Hepatocyte (in vitro differentiated cells): ENCODE results near the gene SHISAL2A. TPM values are rescaled to one million over a fixed set of nuclear protein-coding genes. Genes with fewer than 3 reads are reported as not detected.

Experiments
- DNase-seq: peaks from one replicate; pipeline ENCODE4 v3.0.0-alpha.2; 2016; ENCODE audit warnings: low spot score
- H2AFZ ChIP-seq: fragments of 200-600 bp; sonication (generic); 2 replicates; pipeline ENCODE4 v1.6.0; 2016; ENCODE audit warnings: antibody characterized with exemption, mild to moderate bottlenecking
- H3K27ac ChIP-seq: fragments of 200-600 bp; sonication (generic); 2 replicates; pipeline ENCODE4 v1.5.1; 2016; ENCODE audit warnings: mild to moderate bottlenecking
- H3K27me3 ChIP-seq: fragments of 200-600 bp; sonication (generic); 2 replicates; pipeline ENCODE4 v1.6.1; 2016
- H3K36me3 ChIP-seq: fragments of 200-600 bp; sonication (generic); replicated peaks from 2 replicates; pipeline ENCODE4 v1.5.1; 2016; ENCODE audit warnings: low read depth; ENCODE audit not compliant: insufficient read depth
- H3K4me1 ChIP-seq: fragments of 200-600 bp; sonication (generic); 2 replicates; pipeline ENCODE4 v1.5.1; 2016; ENCODE audit warnings: mild to moderate bottlenecking, moderate library complexity; ENCODE audit not compliant: insufficient read depth
- H3K4me2 ChIP-seq: fragments of 200-600 bp; sonication (generic); 2 replicates; pipeline ENCODE4 v1.6.0; 2016
- H3K4me3 ChIP-seq: fragments of 200-600 bp; sonication (generic); 2 replicates; pipeline ENCODE4 v1.5.1; 2016; ENCODE audit warnings: mild to moderate bottlenecking
- H3K79me2 ChIP-seq: fragments of 200-600 bp; sonication (generic); 2 replicates; pipeline ENCODE4 v1.6.0; 2017; ENCODE audit warnings: mild to moderate bottlenecking
- H3K9me2 ChIP-seq: fragments of 200-600 bp; sonication (generic); replicated peaks from 2 replicates; pipeline ENCODE4 v1.6.0; 2017; ENCODE audit warnings: mild to moderate bottlenecking; ENCODE audit not compliant: insufficient read depth
- H3K9me3 ChIP-seq: fragments of 200-600 bp; sonication (generic); 2 replicates; pipeline ENCODE4 v1.5.1; 2016; ENCODE audit warnings: low read depth, mild to moderate bottlenecking
- H4K20me1 ChIP-seq: fragments of 200-600 bp; sonication (generic); 2 replicates; pipeline ENCODE4 v1.6.0; 2016; ENCODE audit warnings: mild to moderate bottlenecking; ENCODE audit not compliant: insufficient read depth, poor library complexity, severe bottlenecking
- EZH2 ChIP-seq: fragments of 200-600 bp; sonication (generic); IDR thresholded peaks from 2 replicates; pipeline ENCODE4 v1.6.1; 2016; ENCODE audit warnings: antibody characterized with exemption, mild to moderate bottlenecking, borderline replicate concordance
- EZH2phosphoT487 ChIP-seq: fragments of 200-600 bp; sonication (generic); IDR thresholded peaks from one replicate; pipeline ENCODE4 v1.6.1; 2018; ENCODE audit warnings: antibody characterized with exemption, mild to moderate bottlenecking, low read depth, moderate library complexity; ENCODE audit not compliant: unreplicated experiment, severe bottlenecking
- WGBS: methylation state at CpG from one replicate; pipeline ENCODE4 v1.1.6; 2016; ENCODE audit warnings: low lambda C conversion rate; ENCODE audit errors: missing lambda C conversion rate; 5-methylcytosine and 5-hydroxymethylcytosine counted together
- polyA plus RNA-seq: library from polyadenylated mRNA; unstranded; fragments of >200 nt; fragmentation: Nextera tagmentation; extraction: Ambion mirVana; gene quantifications from 2 replicates; pipeline ENCODE4 v1.2.1, GENCODE V29; 2016
- total RNA-seq: library from RNA; depleted of rRNA; stranded (reverse); fragments of >200 nt; gene quantifications from 2 replicates; pipeline ENCODE4 v1.2.3, GENCODE V29; 2014
- TF ChIP-seq, protein P1 (sequence below): fragments of 200-600 bp; sonication (generic); IDR thresholded peaks from 2 replicates; pipeline ENCODE4 v1.5.1; 2016; ENCODE audit warnings: antibody characterized with exemption, mild to moderate bottlenecking; ENCODE audit not compliant: poor library complexity

SHISAL2A gene
- 0.47 and 1.5 TPM in 2 replicates for total RNA-seq
- 0.89 and 0.97 TPM in 2 replicates for polyA plus RNA-seq

DNA sequence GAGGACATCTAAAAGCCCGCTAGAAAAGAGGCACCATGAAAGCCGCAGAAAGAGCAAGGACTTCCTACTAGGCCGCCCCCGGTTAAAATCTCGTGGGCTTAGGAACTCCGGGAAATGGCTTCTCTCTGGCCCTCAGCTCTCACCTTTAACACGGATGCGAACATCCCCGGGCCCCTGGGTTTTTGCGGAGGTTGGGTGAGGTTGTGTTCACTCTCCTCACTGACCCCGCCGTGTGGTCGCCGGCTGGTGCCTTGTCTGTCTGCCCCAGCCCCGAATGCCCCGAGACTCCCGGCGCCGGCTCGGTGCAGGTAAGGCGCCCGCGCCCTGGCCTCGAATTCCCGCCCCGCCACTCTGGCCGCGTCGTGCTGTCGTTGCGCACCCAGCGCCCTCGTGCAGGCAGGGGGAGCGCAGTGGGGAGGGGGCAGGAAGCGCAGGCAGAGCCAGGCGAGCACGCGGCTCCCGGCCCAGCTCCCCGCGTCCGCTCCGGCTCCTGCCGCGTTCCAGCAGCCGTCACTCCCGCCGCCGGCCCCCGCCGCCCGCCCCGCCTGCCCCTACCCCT, at the start of gene SHISAL2A:
Gene SHISAL2A, plus strand, starts transcription at position 437 of the 559 bp plus-strand sequence. CDS start 326 bp downstream, outside the sequence.
- DNase-seq, result peak; percentile 66
- H3K4me2 ChIP-seq, result peak within 1 kb of the TSS; percentile 98
- no peak within 1 kb of the TSS for H3K27ac ChIP-seq
- no peak for TF ChIP-seq EZH2phosphoT487
- TF ChIP-seq, protein P1, sequence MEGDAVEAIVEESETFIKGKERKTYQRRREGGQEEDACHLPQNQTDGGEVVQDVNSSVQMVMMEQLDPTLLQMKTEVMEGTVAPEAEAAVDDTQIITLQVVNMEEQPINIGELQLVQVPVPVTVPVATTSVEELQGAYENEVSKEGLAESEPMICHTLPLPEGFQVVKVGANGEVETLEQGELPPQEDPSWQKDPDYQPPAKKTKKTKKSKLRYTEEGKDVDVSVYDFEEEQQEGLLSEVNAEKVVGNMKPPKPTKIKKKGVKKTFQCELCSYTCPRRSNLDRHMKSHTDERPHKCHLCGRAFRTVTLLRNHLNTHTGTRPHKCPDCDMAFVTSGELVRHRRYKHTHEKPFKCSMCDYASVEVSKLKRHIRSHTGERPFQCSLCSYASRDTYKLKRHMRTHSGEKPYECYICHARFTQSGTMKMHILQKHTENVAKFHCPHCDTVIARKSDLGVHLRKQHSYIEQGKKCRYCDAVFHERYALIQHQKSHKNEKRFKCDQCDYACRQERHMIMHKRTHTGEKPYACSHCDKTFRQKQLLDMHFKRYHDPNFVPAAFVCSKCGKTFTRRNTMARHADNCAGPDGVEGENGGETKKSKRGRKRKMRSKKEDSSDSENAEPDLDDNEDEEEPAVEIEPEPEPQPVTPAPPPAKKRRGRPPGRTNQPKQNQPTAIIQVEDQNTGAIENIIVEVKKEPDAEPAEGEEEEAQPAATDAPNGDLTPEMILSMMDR, result peak; percentile 4
- no peaks in the 10 kb centered on the region for H4K20me1 ChIP-seq
- peak within 1 kb of the TSS; percentile 89 for H2AFZ ChIP-seq
- peaks cover 18% of the 10 kb centered on the region for H3K27me3 ChIP-seq
- 43% methylated on average over 13 of the region's 53 CpGs for WGBS
- peaks cover 21% of the 10 kb centered on the region for H3K4me1 ChIP-seq
- no peaks in the 10 kb centered on the region for H3K79me2 ChIP-seq
- peak within 1 kb of the TSS; percentile 61 for H3K4me3 ChIP-seq
- no peaks in the 10 kb centered on the region for H3K9me3 ChIP-seq
- no peaks in the 10 kb centered on the region for H3K9me2 ChIP-seq
- no peaks in the 10 kb centered on the region for H3K36me3 ChIP-seq

DNA sequence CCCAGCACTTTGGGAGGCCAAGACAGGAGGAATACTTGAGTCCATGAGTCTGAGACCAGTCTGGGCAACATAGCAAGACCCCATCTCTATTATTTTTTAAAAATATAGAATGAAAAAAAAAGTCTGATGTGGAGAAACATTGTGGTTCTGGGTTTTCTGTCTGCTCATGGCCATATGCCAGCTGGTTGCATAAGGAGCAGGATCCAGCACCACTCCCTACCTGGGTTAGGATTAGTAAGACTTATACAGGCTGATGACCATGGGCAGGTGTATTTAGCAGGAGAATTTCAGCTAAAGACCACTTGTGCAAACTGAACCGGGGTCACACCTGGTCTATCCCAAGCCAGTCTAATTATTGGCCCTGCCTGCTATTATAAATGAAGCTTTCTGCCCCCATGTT, 47.5 kb upstream of the SHISAL2A start:
- Histone ChIP-seq H3K9me3 (no peaks in the 10 kb centered on the region), H3K27ac (no peak overlapping the region), H3K36me3 (no peaks in the 10 kb centered on the region), H3K4me2 (no peak overlapping the region), H3K4me1 (no peaks in the 10 kb centered on the region), H3K9me2 (no peaks in the 10 kb centered on the region), H4K20me1 (no peaks in the 10 kb centered on the region), H3K4me3 (no peak overlapping the region), H3K27me3 (no peaks in the 10 kb centered on the region), H2AFZ (no peak overlapping the region), H3K79me2 (no peaks in the 10 kb centered on the region)
- TF ChIP-seq EZH2phosphoT487 (no peak), EZH2 (no peak)
- TF ChIP-seq, protein P1, result no peak
- no peak for DNase-seq
- 75% methylated on average over 1 of the region's 1 CpG for WGBS

DNA sequence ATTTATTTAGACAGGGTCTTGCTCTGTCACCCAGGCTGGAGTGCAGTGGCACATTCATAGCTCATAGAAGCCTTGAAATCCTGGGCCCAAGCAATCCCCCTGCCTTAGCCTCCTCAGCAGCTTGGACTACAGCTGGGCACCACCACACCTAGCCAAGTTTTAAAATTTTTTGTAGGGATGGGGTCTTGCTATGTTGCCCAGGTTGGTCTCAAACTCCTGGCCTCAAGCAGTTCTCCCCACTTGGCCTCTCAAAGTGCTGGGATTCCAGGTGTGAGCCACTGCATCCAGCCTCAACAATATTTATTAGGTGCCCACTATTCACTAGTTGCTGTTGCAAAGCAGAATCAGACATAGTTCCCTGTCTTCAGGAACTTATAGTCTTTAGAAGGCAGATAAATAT, 44.9 kb upstream of the SHISAL2A start:
- no peaks in the 10 kb centered on the region for H3K79me2 ChIP-seq
- no peaks in the 10 kb centered on the region for H3K4me1 ChIP-seq
- H3K4me3 ChIP-seq, result no peak overlapping the region
- H4K20me1 ChIP-seq, result no peaks in the 10 kb centered on the region
- no peaks in the 10 kb centered on the region for H3K27me3 ChIP-seq
- no peak for DNase-seq
- no peak overlapping the region for H3K4me2 ChIP-seq
- H3K9me2 ChIP-seq, result no peaks in the 10 kb centered on the region
- TF ChIP-seq EZH2 (no peak), EZH2phosphoT487 (no peak)
- TF ChIP-seq, protein P1, result no peak
- no peak overlapping the region for H3K27ac ChIP-seq
- H3K36me3 ChIP-seq, result no peaks in the 10 kb centered on the region
- H2AFZ ChIP-seq, result no peak overlapping the region
- no peaks in the 10 kb centered on the region for H3K9me3 ChIP-seq

DNA sequence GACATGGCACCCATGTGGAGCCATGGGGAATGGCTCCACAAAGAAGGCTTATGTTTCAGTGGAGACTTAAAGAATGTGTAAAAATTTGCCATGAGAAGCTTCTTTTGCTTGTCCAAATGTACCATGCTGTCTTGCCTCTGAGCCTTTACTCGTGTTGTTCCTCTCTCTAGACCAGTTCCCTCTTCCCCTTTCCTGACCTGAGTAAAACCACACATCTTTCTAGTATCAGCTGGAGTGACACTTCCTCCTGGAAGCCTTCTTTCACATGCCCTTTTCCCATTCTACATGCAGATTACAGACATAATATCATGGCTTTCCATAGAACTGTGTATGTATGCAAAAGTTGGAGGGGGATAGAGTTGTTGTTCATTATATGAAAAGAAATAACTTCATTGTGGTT, 44.4 kb upstream of the SHISAL2A start:
- 88% methylated on average over 1 of the region's 1 CpG for WGBS

More for the DNA sequence above, 44.4 kb upstream of the SHISAL2A start:
- H3K27ac ChIP-seq, result no peak overlapping the region
- no peak overlapping the region for H3K4me2 ChIP-seq
- H3K79me2 ChIP-seq, result no peaks in the 10 kb centered on the region
- H3K36me3 ChIP-seq, result no peaks in the 10 kb centered on the region
- no peaks in the 10 kb centered on the region for H3K27me3 ChIP-seq
- no peak for DNase-seq
- TF ChIP-seq EZH2, result no peak
- TF ChIP-seq, protein P1, result no peak
- no peak for TF ChIP-seq EZH2phosphoT487
- H3K4me3 ChIP-seq, result no peak overlapping the region
- no peaks in the 10 kb centered on the region for H3K4me1 ChIP-seq
- H3K9me3 ChIP-seq, result no peaks in the 10 kb centered on the region
- H2AFZ ChIP-seq, result no peak overlapping the region
- no peaks in the 10 kb centered on the region for H3K9me2 ChIP-seq
- H4K20me1 ChIP-seq, result no peaks in the 10 kb centered on the region
